ENCODE measurements around the gene MAST2.

- TF ChIP-seq, protein P1, sequence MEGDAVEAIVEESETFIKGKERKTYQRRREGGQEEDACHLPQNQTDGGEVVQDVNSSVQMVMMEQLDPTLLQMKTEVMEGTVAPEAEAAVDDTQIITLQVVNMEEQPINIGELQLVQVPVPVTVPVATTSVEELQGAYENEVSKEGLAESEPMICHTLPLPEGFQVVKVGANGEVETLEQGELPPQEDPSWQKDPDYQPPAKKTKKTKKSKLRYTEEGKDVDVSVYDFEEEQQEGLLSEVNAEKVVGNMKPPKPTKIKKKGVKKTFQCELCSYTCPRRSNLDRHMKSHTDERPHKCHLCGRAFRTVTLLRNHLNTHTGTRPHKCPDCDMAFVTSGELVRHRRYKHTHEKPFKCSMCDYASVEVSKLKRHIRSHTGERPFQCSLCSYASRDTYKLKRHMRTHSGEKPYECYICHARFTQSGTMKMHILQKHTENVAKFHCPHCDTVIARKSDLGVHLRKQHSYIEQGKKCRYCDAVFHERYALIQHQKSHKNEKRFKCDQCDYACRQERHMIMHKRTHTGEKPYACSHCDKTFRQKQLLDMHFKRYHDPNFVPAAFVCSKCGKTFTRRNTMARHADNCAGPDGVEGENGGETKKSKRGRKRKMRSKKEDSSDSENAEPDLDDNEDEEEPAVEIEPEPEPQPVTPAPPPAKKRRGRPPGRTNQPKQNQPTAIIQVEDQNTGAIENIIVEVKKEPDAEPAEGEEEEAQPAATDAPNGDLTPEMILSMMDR (conservative IDR thresholded peaks at IDR 0.05 in 1 of 2, IDR thresholded peaks at IDR 0.05 in 1 of 2; ENCODE audit: extremely low read depth in 1 of 2, insufficient read depth in 1 of 2, low read depth in 1 of 2, low read length in 2 of 2), result no peak
- TF ChIP-seq EZH2 (IDR thresholded peaks at IDR 0.05; ENCODE audit: borderline replicate concordance, low read length), result no peak
Observed at GRCh38 chr1:45971922-45972531, 168.6 kb downstream of the MAST2 start.

All from mammary epithelial cell (primary cell).